D721Med (cell line): ENCODE measurements around the gene GSKIP.
A peak's percentile ranks its signal among the peaks of the same experiment; 100 is the strongest.

Source experiments
- DNase-seq: peaks from one replicate; pipeline ENCODE4 v3.0.0; 2011; ENCODE audit warnings: low spot score; ENCODE audit not compliant: insufficient read length
- FAIRE-seq: peaks from 2 replicates; lab custom pipeline; 2011; peaks lifted over from hg19 to GRCh38; lab: Jason Lieb, UNC
- CTCF ChIP-seq: IDR thresholded peaks from 2 replicates; pipeline ENCODE4 v1.5.1; 2012; ENCODE audit warnings: mild to moderate bottlenecking, control low read depth; ENCODE audit not compliant: insufficient read depth; ENCODE audit errors: missing control alignments

The GSKIP gene

GRCh38 chr14:96359959-96360358 lies 3.4 kb upstream of the GSKIP start:
- no peak for TF ChIP-seq CTCF
- FAIRE-seq = peak; percentile 46
- DNase-seq = no peak

GRCh38 chr14:96362071-96362964 lies 1.0 kb upstream of the GSKIP start:
- TF ChIP-seq CTCF = no peak
- DNase-seq (no peak), FAIRE-seq (no peak)

- DNase-seq (no peak), FAIRE-seq (no peak)
- TF ChIP-seq CTCF = no peak
These were observed 518 bp downstream of the GSKIP start for GRCh38 chr14:96363751-96364336.

GRCh38 chr14:96364962-96365361 lies 1.6 kb downstream of the GSKIP start:
- no peak for FAIRE-seq
- no peak for TF ChIP-seq CTCF
- no peak for DNase-seq

- no peak for TF ChIP-seq CTCF
- DNase-seq = no peak
These were observed 5.2 kb downstream of the GSKIP start for GRCh38 chr14:96368534-96368933.

GRCh38 chr14:96370528-96370927 lies 7.2 kb downstream of the GSKIP start:
- DNase-seq = no peak
- no peak for FAIRE-seq
- TF ChIP-seq CTCF = no peak

More at GRCh38 chr14:96368534-96368933, 5.2 kb downstream of the GSKIP start:
- no peak for FAIRE-seq

GRCh38 chr14:96373538-96373937 lies 10.2 kb downstream of the GSKIP start:
- FAIRE-seq (no peak), DNase-seq (no peak)
- TF ChIP-seq CTCF = no peak
